Activated effector memory CD4-positive, alpha-beta T cell treated with anti-CD3 and anti-CD28 coated beads, Interleukin-2, amount 50 U/mL, for 16 hours (primary cell): Measurements from ENCODE around the gene PCSK4.
"Not testable (repeated sequence)": the region's sequence is repeated elsewhere in the genome, so short reads cannot be mapped to it uniquely, and the experiment has no call there.

Source experiments
- DNase-seq: peaks from one replicate; pipeline ENCODE4 v3.0.0-alpha.2; 2020

Gene PCSK4

GRCh38 chr19:1490311-1491113 is at the start of gene PCSK4:
TSS of gene PCSK4 (minus strand) at chr19:1490350. CDS start at chr19:1490346, 4 bp downstream.
- DNase-seq: peak; percentile 98

GRCh38 chr19:1539749-1540148 is 49.6 kb upstream of the PCSK4 start:
- not testable (repeated sequence) for DNase-seq

GRCh38 chr19:1538978-1539377 is 48.8 kb upstream of the PCSK4 start:
- DNase-seq: no peak

GRCh38 chr19:1535699-1536098 is 45.5 kb upstream of the PCSK4 start:
- DNase-seq: not testable (repeated sequence)

GRCh38 chr19:1534972-1535371 is 44.8 kb upstream of the PCSK4 start:
- no peak for DNase-seq

- no peak for DNase-seq
Observed at GRCh38 chr19:1533510-1534150, 43.5 kb upstream of the PCSK4 start.

- DNase-seq: no peak
Observed at GRCh38 chr19:1532003-1532402, 41.9 kb upstream of the PCSK4 start.

- no peak for DNase-seq
Observed at GRCh38 chr19:1531587-1531986, 41.4 kb upstream of the PCSK4 start.

- DNase-seq: not testable (repeated sequence)
Observed at GRCh38 chr19:1530856-1531255, 40.7 kb upstream of the PCSK4 start.

GRCh38 chr19:1529430-1529816 is 39.3 kb upstream of the PCSK4 start:
- DNase-seq: no peak

- no peak for DNase-seq
Observed at GRCh38 chr19:1528596-1529429, 38.7 kb upstream of the PCSK4 start.

- no peak for DNase-seq
Observed at GRCh38 chr19:1527650-1528309, 37.6 kb upstream of the PCSK4 start.

GRCh38 chr19:1526979-1527649 is 37.0 kb upstream of the PCSK4 start:
- DNase-seq: no peak

GRCh38 chr19:1526066-1526778 is 36.1 kb upstream of the PCSK4 start:
- no peak for DNase-seq

GRCh38 chr19:1525343-1525742 is 35.2 kb upstream of the PCSK4 start:
- no peak for DNase-seq

- DNase-seq: no peak
Observed at GRCh38 chr19:1524972-1525325, 34.8 kb upstream of the PCSK4 start.

GRCh38 chr19:1524287-1524971 is 34.3 kb upstream of the PCSK4 start:
- DNase-seq: no peak

- no peak for DNase-seq
Observed at GRCh38 chr19:1523412-1524286, 33.5 kb upstream of the PCSK4 start, which contains the start of gene PLK5. TSS of gene PLK5 (plus strand) at chr19:1524077. CDS start at chr19:1526997, 2,920 bp downstream.

- DNase-seq: no peak
Observed at GRCh38 chr19:1522838-1523237, 32.7 kb upstream of the PCSK4 start.

- DNase-seq: no peak
Observed at GRCh38 chr19:1522061-1522460, 31.9 kb upstream of the PCSK4 start.
